DND-41 (cell line): ENCODE data around the gene S100A9.

ENCODE experiments used
- ATAC-seq: fragments of 200-7000 bp; cut with Tn5 transposase; 3 replicates; pipeline ENCODE4 v1.9.1; 2021; ENCODE audit warnings: low read depth; ENCODE audit not compliant: insufficient read depth
- DNase-seq: peaks from one replicate; pipeline ENCODE4 v3.0.0-alpha.2; 2020
- H2AFZ ChIP-seq: 2 replicates; pipeline ENCODE4 v1.6.0; 2012; ENCODE audit warnings: low read depth, low read length
- H3K27ac ChIP-seq: 2 replicates; pipeline ENCODE4 v1.5.1; 2012; ENCODE audit warnings: low read length, inconsistent platforms
- H3K27me3 ChIP-seq: fragments of 200-600 bp; sonication (generic); 2 replicates; pipeline ENCODE4 v1.6.0; 2012; ENCODE audit warnings: low read length, mild to moderate bottlenecking, inconsistent platforms; ENCODE audit not compliant: insufficient read depth, poor library complexity
- H3K36me3 ChIP-seq: 2 replicates; pipeline ENCODE4 v1.5.1; 2012; ENCODE audit warnings: low read length, inconsistent platforms; ENCODE audit not compliant: insufficient read depth
- H3K4me1 ChIP-seq: 2 replicates; pipeline ENCODE4 v1.5.1; 2012; ENCODE audit warnings: mild to moderate bottlenecking, low read length; ENCODE audit not compliant: insufficient read depth
- H3K4me2 ChIP-seq: 2 replicates; pipeline ENCODE4 v1.6.0; 2012; ENCODE audit warnings: mild to moderate bottlenecking, moderate library complexity, low read length, inconsistent platforms; ENCODE audit not compliant: insufficient read depth
- H3K4me3 ChIP-seq, 2 experiments: fragments of 200-600 bp in 1 of 2; shearing (Covaris generic) in 1 of 2; 2 replicates each; pipeline ENCODE4 v1.5.1; 2012 to 2016; ENCODE audit warnings: inconsistent platforms in 2 of 2, low read length in 2 of 2, mild to moderate bottlenecking in 2 of 2, low read depth in 1 of 2, moderate library complexity in 1 of 2
- H3K79me2 ChIP-seq: 2 replicates; pipeline ENCODE4 v1.6.0; 2012; ENCODE audit warnings: low read length, inconsistent platforms; ENCODE audit not compliant: insufficient read depth
- H3K9ac ChIP-seq: 2 replicates; pipeline ENCODE4 v1.6.0; 2012; ENCODE audit warnings: low read depth, mild to moderate bottlenecking, inconsistent platforms, low read length, moderate library complexity
- H3K9me3 ChIP-seq: 2 replicates; pipeline ENCODE4 v1.5.1; 2012; ENCODE audit warnings: low read length, moderate library complexity, mild to moderate bottlenecking, inconsistent platforms; ENCODE audit not compliant: insufficient read depth, severe bottlenecking
- H4K20me1 ChIP-seq: 2 replicates; pipeline ENCODE4 v1.6.0; 2012; ENCODE audit warnings: low read length; ENCODE audit not compliant: insufficient read depth
- EZH2 ChIP-seq: IDR thresholded peaks from 3 replicates; pipeline ENCODE4 v1.6.1; 2012; ENCODE audit warnings: borderline replicate concordance, low read depth, mild to moderate bottlenecking, moderate library complexity, low read length, inconsistent platforms; ENCODE audit not compliant: severe bottlenecking
- TF ChIP-seq, protein P1 (sequence below): IDR thresholded peaks from 2 replicates; pipeline ENCODE4 v1.5.1; 2012; ENCODE audit warnings: borderline replicate concordance, low read length, moderate library complexity, mild to moderate bottlenecking; ENCODE audit not compliant: poor library complexity, severe bottlenecking; ENCODE audit errors: extremely low read depth

The S100A9 gene

GRCh38 chr1:153365696-153366095 is 8.0 kb downstream of the S100A9 start:
- DNase-seq (no peak), ATAC-seq (no peak)
- no peaks in the 10 kb centered on the region for H4K20me1 ChIP-seq
- no peak overlapping the region for H3K4me2 ChIP-seq
- no peaks in the 10 kb centered on the region for H3K36me3 ChIP-seq
- H3K9ac ChIP-seq: no peak overlapping the region
- H3K27me3 ChIP-seq: peaks cover 46% of the 10 kb centered on the region
- H3K79me2 ChIP-seq: no peaks in the 10 kb centered on the region
- no peaks in the 10 kb centered on the region for H3K4me1 ChIP-seq
- no peak overlapping the region for H3K27ac ChIP-seq
- no peaks in the 10 kb centered on the region for H3K9me3 ChIP-seq
- H3K4me3 ChIP-seq: no peak overlapping the region
- TF ChIP-seq EZH2: no peak
- TF ChIP-seq, protein P1, sequence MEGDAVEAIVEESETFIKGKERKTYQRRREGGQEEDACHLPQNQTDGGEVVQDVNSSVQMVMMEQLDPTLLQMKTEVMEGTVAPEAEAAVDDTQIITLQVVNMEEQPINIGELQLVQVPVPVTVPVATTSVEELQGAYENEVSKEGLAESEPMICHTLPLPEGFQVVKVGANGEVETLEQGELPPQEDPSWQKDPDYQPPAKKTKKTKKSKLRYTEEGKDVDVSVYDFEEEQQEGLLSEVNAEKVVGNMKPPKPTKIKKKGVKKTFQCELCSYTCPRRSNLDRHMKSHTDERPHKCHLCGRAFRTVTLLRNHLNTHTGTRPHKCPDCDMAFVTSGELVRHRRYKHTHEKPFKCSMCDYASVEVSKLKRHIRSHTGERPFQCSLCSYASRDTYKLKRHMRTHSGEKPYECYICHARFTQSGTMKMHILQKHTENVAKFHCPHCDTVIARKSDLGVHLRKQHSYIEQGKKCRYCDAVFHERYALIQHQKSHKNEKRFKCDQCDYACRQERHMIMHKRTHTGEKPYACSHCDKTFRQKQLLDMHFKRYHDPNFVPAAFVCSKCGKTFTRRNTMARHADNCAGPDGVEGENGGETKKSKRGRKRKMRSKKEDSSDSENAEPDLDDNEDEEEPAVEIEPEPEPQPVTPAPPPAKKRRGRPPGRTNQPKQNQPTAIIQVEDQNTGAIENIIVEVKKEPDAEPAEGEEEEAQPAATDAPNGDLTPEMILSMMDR: no peak
- no peak overlapping the region for H2AFZ ChIP-seq

GRCh38 chr1:153366261-153366660 is 8.6 kb downstream of the S100A9 start:
- ATAC-seq (no peak), DNase-seq (no peak)
- Histone ChIP-seq H2AFZ (no peak overlapping the region), H3K27ac (no peak overlapping the region), H3K9me3 (no peaks in the 10 kb centered on the region), H3K9ac (no peak overlapping the region), H3K4me3 (no peak overlapping the region), H3K4me1 (no peaks in the 10 kb centered on the region), H3K27me3 (peaks cover 40% of the 10 kb centered on the region), H3K79me2 (no peaks in the 10 kb centered on the region), H3K36me3 (no peaks in the 10 kb centered on the region), H4K20me1 (no peaks in the 10 kb centered on the region), H3K4me2 (no peak overlapping the region)
- TF ChIP-seq EZH2: no peak
- TF ChIP-seq, protein P1: no peak

DNA sequence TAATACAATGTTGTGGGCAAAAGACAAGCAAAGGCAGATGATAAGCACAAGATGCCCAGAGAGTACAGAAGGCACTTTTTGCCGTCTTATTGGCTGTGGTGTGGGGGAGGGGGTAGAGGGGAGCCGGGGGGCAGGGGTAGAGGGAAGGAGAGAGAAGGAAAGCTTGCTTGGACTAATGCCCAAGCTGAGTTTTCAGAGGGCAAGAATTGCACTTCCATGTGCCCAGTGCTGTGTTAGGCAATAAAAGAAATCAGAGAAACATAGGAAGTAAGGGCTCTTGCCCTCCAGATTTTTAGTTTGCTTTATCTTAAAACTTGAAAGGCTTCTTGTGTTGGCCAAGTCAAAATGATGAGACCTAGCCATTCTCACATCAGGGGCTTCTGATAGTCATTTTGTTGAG is 9.4 kb downstream of the S100A9 start:
- Histone ChIP-seq H3K27me3 (peaks cover 32% of the 10 kb centered on the region), H3K27ac (no peak overlapping the region), H3K4me3 (no peak overlapping the region), H3K9ac (no peak overlapping the region), H3K79me2 (no peaks in the 10 kb centered on the region), H3K9me3 (no peaks in the 10 kb centered on the region), H3K4me1 (no peaks in the 10 kb centered on the region), H4K20me1 (no peaks in the 10 kb centered on the region), H2AFZ (no peak overlapping the region), H3K36me3 (no peaks in the 10 kb centered on the region), H3K4me2 (no peak overlapping the region)
- TF ChIP-seq, protein P1: no peak
- no peak for TF ChIP-seq EZH2
- DNase-seq: no peak
- ATAC-seq: no peak

- Histone ChIP-seq H4K20me1 (no peaks in the 10 kb centered on the region), H3K4me3 (no peak overlapping the region), H3K9ac (no peak overlapping the region), H3K4me1 (no peaks in the 10 kb centered on the region), H3K27me3 (peaks cover 23% of the 10 kb centered on the region), H3K36me3 (no peaks in the 10 kb centered on the region), H3K4me2 (no peak overlapping the region), H3K9me3 (no peaks in the 10 kb centered on the region), H3K27ac (no peak overlapping the region), H2AFZ (no peak overlapping the region), H3K79me2 (no peaks in the 10 kb centered on the region)
- DNase-seq (no peak), ATAC-seq (no peak)
- TF ChIP-seq, protein P1: no peak
- no peak for TF ChIP-seq EZH2
Measured at GRCh38 chr1:153368495-153368894, 10.8 kb downstream of the S100A9 start.
